ENCODE data around the gene MAMDC4. TPM values are rescaled to one million over a fixed set of nuclear protein-coding genes. Genes with fewer than 3 reads are reported as not detected.

Gene MAMDC4
- total and polyA plus RNA-seq, 12 donors = 4.1 to 45.4 (median 8.3) TPM

Small RNAs within 50 kb of the gene (microRNA-seq; reads per million reads assigned to microRNA genes)
- gene MIR4292 (0 reads per million in 2 donors), gene MIR4479 (0 reads per million in 2 donors)

Other genes starting within 250 kb of the MAMDC4 start
- gene EGFL7, start 189.4 kb upstream of the MAMDC4 start, total RNA-seq = 100 to 1,000 TPM in 5 of 10 donors, 10 to 100 TPM in 5; 68.6 to 115 (median 99.6) TPM
- gene EGFL7, start 189.4 kb upstream of the MAMDC4 start, polyA plus RNA-seq = 100 to 1,000 TPM; 160 to 377 TPM
- 10 to 100 TPM; 48.1 to 83.3 (median 58.4) TPM for gene AGPAT2, start 164.9 kb upstream of the MAMDC4 start, total RNA-seq
- gene AGPAT2, start 164.9 kb upstream of the MAMDC4 start, polyA plus RNA-seq = 100 to 1,000 TPM in 1 of 2 donors, 10 to 100 TPM in 1; 97.2 to 195 TPM
- gene DIPK1B, start 139.8 kb upstream of the MAMDC4 start, total RNA-seq = 10 to 100 TPM; 15.7 to 26.1 (median 17.9) TPM
- gene DIPK1B, start 139.8 kb upstream of the MAMDC4 start, polyA plus RNA-seq = 10 to 100 TPM; 24.8 to 37.9 TPM
- 10 to 100 TPM in 3 of 10 donors, 1 to 10 TPM in 4, under 1 TPM in 3; 0.44 to 28.7 (median 1.7) TPM for gene LCN10, start 109.4 kb upstream of the MAMDC4 start, total RNA-seq
- 100 to 1,000 TPM in 1 of 2 donors, 10 to 100 TPM in 1; 34.0 to 144 TPM for gene LCN10, start 109.4 kb upstream of the MAMDC4 start, polyA plus RNA-seq
- 10 to 100 TPM in 3 of 10 donors, 1 to 10 TPM in 7; 1.5 to 76.8 (median 3.5) TPM for gene LCN6, start 103.8 kb upstream of the MAMDC4 start, total RNA-seq
- 100 to 1,000 TPM in 1 of 2 donors, 10 to 100 TPM in 1; 95.6 to 261 TPM for gene LCN6, start 103.8 kb upstream of the MAMDC4 start, polyA plus RNA-seq
- gene LCN8, start 94.1 kb upstream of the MAMDC4 start, total RNA-seq = not detected
- gene LCN8, start 94.1 kb upstream of the MAMDC4 start, polyA plus RNA-seq = not detected
- 10 to 100 TPM in 1 of 10 donors, 1 to 10 TPM in 1, under 1 TPM in 1, not detected in 7; 0.85 to 20.1 (median 1.3) TPM for gene LCN15, start 87.8 kb upstream of the MAMDC4 start, total RNA-seq
- gene LCN15, start 87.8 kb upstream of the MAMDC4 start, polyA plus RNA-seq = 1 to 10 TPM; 1.0 to 6.1 TPM
- gene TMEM141, start 61.0 kb upstream of the MAMDC4 start, total RNA-seq = 10 to 100 TPM; 48.1 to 83.4 (median 61.8) TPM
- gene TMEM141, start 61.0 kb upstream of the MAMDC4 start, polyA plus RNA-seq = 100 to 1,000 TPM in 1 of 2 donors, 10 to 100 TPM in 1; 95.6 to 107 TPM
- 1 to 10 TPM in 6 of 10 donors, under 1 TPM in 4; 0.56 to 2.4 (median 1.1) TPM for gene CCDC183, start 56.0 kb upstream of the MAMDC4 start, total RNA-seq
- gene CCDC183, start 56.0 kb upstream of the MAMDC4 start, polyA plus RNA-seq = 1 to 10 TPM in 1 of 2 donors, under 1 TPM in 1; 0.49 to 9.2 TPM
- gene RABL6, start 44.4 kb upstream of the MAMDC4 start, total RNA-seq = 10 to 100 TPM; 61.6 to 91.2 (median 66.6) TPM
- 10 to 100 TPM; 60.5 to 97.4 TPM for gene RABL6, start 44.4 kb upstream of the MAMDC4 start, polyA plus RNA-seq
- gene AJM1, start 9.9 kb upstream of the MAMDC4 start, total RNA-seq = 1 to 10 TPM; 3.6 to 8.3 (median 5.9) TPM
- 1 to 10 TPM; 3.4 to 7.6 TPM for gene AJM1, start 9.9 kb upstream of the MAMDC4 start, polyA plus RNA-seq
- 100 to 1,000 TPM; 310 to 376 (median 327) TPM for gene PHPT1, start 2.9 kb upstream of the MAMDC4 start, total RNA-seq
- gene PHPT1, start 2.9 kb upstream of the MAMDC4 start, polyA plus RNA-seq = 100 to 1,000 TPM; 354 to 650 TPM
- gene EDF1, start 14.0 kb downstream of the MAMDC4 start, total RNA-seq = 100 to 1,000 TPM; 289 to 375 (median 329) TPM
- 1,000 to 10,000 TPM in 1 of 2 donors, 100 to 1,000 TPM in 1; 624 to 1,058 TPM for gene EDF1, start 14.0 kb downstream of the MAMDC4 start, polyA plus RNA-seq
- 10 to 100 TPM in 5 of 10 donors, 1 to 10 TPM in 5; 5.4 to 14.8 (median 9.7) TPM for gene TRAF2, start 34.2 kb downstream of the MAMDC4 start, total RNA-seq
- gene TRAF2, start 34.2 kb downstream of the MAMDC4 start, polyA plus RNA-seq = 10 to 100 TPM; 10.1 to 17.0 TPM
- 100 to 1,000 TPM; 118 to 169 (median 138) TPM for gene FBXW5, start 92.4 kb downstream of the MAMDC4 start, total RNA-seq
- gene FBXW5, start 92.4 kb downstream of the MAMDC4 start, polyA plus RNA-seq = 100 to 1,000 TPM; 177 to 215 TPM
- gene C8G, start 92.9 kb downstream of the MAMDC4 start, total RNA-seq = 10 to 100 TPM in 1 of 10 donors, 1 to 10 TPM in 9; 1.2 to 10.0 (median 2.4) TPM
- 1 to 10 TPM; 2.0 to 2.1 TPM for gene C8G, start 92.9 kb downstream of the MAMDC4 start, polyA plus RNA-seq
- gene LCN12, start 99.9 kb downstream of the MAMDC4 start, total RNA-seq = 10 to 100 TPM in 4 of 10 donors, 1 to 10 TPM in 6; 4.1 to 17.9 (median 6.8) TPM
- 1 to 10 TPM in 1 of 2 donors, under 1 TPM in 1; 0.74 to 8.3 TPM for gene LCN12, start 99.9 kb downstream of the MAMDC4 start, polyA plus RNA-seq
- 1,000 to 10,000 TPM; 1,129 to 5,119 (median 4,014) TPM for gene PTGDS, start 125.2 kb downstream of the MAMDC4 start, total RNA-seq
- gene PTGDS, start 125.2 kb downstream of the MAMDC4 start, polyA plus RNA-seq = 1,000 to 10,000 TPM; 2,970 to 3,711 TPM
- 10 to 100 TPM in 2 of 10 donors, 1 to 10 TPM in 8; 1.4 to 10.9 (median 6.4) TPM for gene LCNL1, start 130.6 kb downstream of the MAMDC4 start, total RNA-seq
- gene LCNL1, start 130.6 kb downstream of the MAMDC4 start, polyA plus RNA-seq = 10 to 100 TPM in 1 of 2 donors, under 1 TPM in 1; 0.10 to 10.3 TPM
- gene PAXX, start 140.1 kb downstream of the MAMDC4 start, total RNA-seq = 10 to 100 TPM; 12.7 to 29.5 (median 16.1) TPM
- gene PAXX, start 140.1 kb downstream of the MAMDC4 start, polyA plus RNA-seq = 100 to 1,000 TPM in 1 of 2 donors, 10 to 100 TPM in 1; 51.7 to 131 TPM
- gene CLIC3, start 144.2 kb downstream of the MAMDC4 start, total RNA-seq = 10 to 100 TPM in 1 of 10 donors, 1 to 10 TPM in 8, under 1 TPM in 1; 0.46 to 11.5 (median 3.0) TPM
- gene CLIC3, start 144.2 kb downstream of the MAMDC4 start, polyA plus RNA-seq = 10 to 100 TPM in 1 of 2 donors, 1 to 10 TPM in 1; 9.5 to 21.4 TPM
- 10 to 100 TPM; 23.6 to 42.6 (median 28.1) TPM for gene ABCA2, start 175.9 kb downstream of the MAMDC4 start, total RNA-seq
- gene ABCA2, start 175.9 kb downstream of the MAMDC4 start, polyA plus RNA-seq = 10 to 100 TPM; 16.0 to 46.7 TPM
- under 1 TPM in 5 of 10 donors, not detected in 5; 0.13 to 0.30 (median 0.15) TPM for gene FUT7, start 179.7 kb downstream of the MAMDC4 start, total RNA-seq
- gene FUT7, start 179.7 kb downstream of the MAMDC4 start, polyA plus RNA-seq = under 1 TPM; 0.07 to 0.15 TPM
- 10 to 100 TPM; 29.1 to 74.3 (median 52.6) TPM for gene NPDC1, start 193.8 kb downstream of the MAMDC4 start, total RNA-seq
- 100 to 1,000 TPM in 1 of 2 donors, 10 to 100 TPM in 1; 74.2 to 153 TPM for gene NPDC1, start 193.8 kb downstream of the MAMDC4 start, polyA plus RNA-seq
- 1 to 10 TPM in 8 of 10 donors, under 1 TPM in 2; 0.32 to 2.5 (median 1.6) TPM for gene ENTPD2, start 201.7 kb downstream of the MAMDC4 start, total RNA-seq
- 1 to 10 TPM in 1 of 2 donors, under 1 TPM in 1; 0.96 to 3.3 TPM for gene ENTPD2, start 201.7 kb downstream of the MAMDC4 start, polyA plus RNA-seq
- 1 to 10 TPM in 1 of 10 donors, under 1 TPM in 8, not detected in 1; 0.06 to 1.1 (median 0.11) TPM for gene SAPCD2, start 218.2 kb downstream of the MAMDC4 start, total RNA-seq
- gene SAPCD2, start 218.2 kb downstream of the MAMDC4 start, polyA plus RNA-seq = under 1 TPM; 0.15 to 0.23 TPM
- 10 to 100 TPM in 4 of 10 donors, 1 to 10 TPM in 6; 6.0 to 16.5 (median 8.5) TPM for gene UAP1L1, start 225.2 kb downstream of the MAMDC4 start, total RNA-seq
- 10 to 100 TPM in 1 of 2 donors, 1 to 10 TPM in 1; 3.4 to 24.3 TPM for gene UAP1L1, start 225.2 kb downstream of the MAMDC4 start, polyA plus RNA-seq
- gene MAN1B1, start 234.6 kb downstream of the MAMDC4 start, total RNA-seq = 10 to 100 TPM; 16.9 to 27.7 (median 20.9) TPM
- gene MAN1B1, start 234.6 kb downstream of the MAMDC4 start, polyA plus RNA-seq = 10 to 100 TPM; 25.5 to 71.4 TPM

All from heart right ventricle (tissue), 12 donors.